ENCODE results near the gene TBCD. TPM values are rescaled to one million over a fixed set of nuclear protein-coding genes. Genes with fewer than 3 reads are reported as not detected.
"Not testable (repeated sequence)": the region's sequence is repeated elsewhere in the genome, so short reads cannot be mapped to it uniquely, and the experiment has no call there.

Gene TBCD
- polyA plus RNA-seq, 1 donor = 54.9 TPM

DNA sequence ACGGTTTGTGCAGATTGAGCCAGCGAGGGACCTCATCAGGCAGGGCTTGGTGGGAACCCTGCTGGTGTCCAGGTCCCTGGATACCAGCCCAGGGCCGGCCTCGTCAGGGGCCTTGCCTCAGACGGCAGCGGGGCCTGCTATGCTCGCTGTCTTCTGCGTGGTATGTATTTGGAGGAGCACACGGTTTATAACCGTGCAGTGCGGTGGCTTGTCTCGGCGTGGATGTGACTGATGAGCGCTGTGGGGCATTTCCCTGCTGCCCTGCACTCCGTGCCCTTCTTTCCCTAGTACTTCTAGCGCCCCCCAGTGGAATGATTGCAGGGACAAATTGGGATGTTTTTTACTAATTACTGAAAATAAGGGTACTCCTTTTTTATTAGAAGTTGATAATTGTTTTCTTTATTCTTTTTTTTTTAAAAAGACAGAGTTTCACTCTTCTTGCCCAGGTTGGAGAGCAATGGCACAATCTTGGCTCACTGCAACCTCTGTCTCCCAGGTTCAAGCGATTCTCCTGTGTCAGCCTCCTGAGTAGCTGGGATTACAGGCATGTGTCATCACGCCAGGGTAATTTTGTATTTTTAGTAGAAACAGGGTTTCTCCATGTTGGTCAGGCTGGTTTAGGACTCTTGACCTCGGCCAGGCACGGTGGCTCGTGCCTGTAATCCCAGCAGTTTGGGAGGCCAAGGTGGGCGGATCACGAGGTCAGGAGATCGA, 15.3 kb downstream of the TBCD start:
- DNase-seq (ENCODE audit: low read depth) = no peak

DNA sequence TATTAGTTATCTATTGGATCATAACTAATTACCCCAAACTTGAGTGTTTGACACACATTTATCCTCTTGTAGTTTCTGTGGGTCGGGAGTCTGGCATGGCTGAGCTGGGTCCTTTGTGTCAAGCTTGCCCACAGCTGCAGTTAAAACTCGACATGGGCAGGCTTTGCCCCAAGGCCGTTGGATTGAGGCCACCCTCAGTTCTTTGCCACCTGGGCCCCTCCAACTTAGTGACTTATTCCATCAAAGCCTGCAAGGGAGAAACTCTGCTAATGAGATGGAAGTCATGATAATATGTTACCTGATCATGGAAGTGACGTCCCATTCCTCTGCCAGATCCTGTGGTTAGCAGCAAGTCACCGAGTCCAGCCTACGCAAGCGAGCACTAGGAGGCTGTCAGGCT, 17.2 kb downstream of the TBCD start:
- no peak for DNase-seq (ENCODE audit: low read depth)

DNA sequence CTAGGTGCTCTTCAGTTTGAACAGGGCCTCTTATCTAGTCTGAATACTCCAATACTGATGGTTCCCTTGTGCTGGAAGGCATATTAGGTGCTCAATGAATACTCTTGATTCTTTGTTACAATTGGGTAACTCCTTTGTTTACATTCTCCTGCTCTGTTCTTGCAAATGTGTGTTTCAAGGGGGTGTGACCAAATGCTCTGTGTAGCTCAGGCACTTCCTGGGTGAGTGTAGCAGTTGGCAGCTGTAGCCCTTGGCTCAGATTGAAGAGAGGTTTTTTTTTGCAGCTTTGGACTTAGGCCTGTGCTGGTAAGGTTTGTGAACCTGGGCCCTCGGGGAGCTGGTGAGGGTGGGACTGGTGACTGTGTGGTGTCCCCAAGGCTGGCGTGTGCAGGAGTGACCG, 20.2 kb downstream of the TBCD start:
- no peak for DNase-seq (ENCODE audit: low read depth)

DNA sequence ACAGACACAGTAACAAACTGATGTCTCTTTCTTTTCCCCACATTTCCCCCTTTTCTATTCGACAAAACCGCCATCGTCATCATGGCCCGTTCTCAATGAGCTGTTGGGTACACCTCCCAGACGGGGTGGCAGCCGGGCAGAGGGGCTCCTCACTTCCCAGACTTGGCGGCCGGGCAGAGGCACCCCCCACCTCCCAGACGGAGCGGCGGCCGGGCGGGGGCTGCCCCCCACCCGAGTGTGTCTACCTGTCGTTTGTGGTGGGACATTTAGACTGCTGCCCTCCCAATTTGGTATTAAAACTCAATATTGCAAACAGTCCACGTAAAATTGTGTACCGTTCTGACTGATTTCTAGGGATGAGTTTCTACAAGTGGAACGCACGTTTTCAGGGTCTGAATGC, 22.6 kb downstream of the TBCD start:
- DNase-seq (ENCODE audit: low read depth) = not testable (repeated sequence)

DNA sequence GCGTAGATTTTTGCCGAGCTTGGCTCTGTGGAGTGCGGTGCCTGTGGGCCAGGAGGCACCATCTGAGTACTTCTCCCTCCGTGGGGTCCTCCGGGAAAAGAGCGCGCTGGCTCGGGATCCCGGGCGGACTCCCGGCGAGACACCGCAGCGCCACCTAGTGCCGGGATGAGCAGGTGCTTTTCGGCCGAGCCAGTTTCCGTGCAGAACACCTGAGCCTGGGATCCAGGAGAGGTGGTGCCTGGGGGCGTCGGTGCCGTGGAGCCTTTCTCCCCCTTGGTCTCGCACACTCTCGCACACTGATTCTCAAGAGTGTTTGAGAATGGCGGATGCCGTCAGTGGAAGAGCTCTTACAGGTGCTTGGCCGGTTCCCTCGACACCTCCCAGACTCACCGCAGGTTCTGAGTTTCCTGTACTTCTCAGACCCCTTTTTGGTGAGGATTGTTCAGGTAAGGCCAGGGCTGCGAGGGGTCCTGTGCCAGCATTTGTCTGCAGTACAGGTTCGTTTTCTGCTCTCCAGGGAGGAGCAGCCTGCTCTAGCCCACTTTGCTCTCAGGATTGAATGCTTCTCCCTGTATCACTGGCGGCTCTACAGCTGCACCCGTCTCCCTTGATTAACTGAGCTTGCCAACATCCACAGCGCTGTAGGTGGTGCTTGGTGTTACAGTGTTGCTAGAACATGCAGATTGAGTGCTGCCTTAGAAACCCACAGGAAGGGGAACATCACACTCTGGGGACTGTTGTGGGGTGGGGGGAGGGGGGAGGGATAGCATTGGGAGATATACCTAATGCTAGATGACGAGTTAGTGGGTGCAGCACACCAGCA, 23.3 kb downstream of the TBCD start:
- DNase-seq (ENCODE audit: low read depth) = no peak

- no peak for DNase-seq (ENCODE audit: low read depth)
Observed at GRCh38 chr17:82776454-82776853, 24.6 kb downstream of the TBCD start.

- DNase-seq (ENCODE audit: low read depth) = not testable (repeated sequence)
Observed at GRCh38 chr17:82777778-82778375, 26.0 kb downstream of the TBCD start.

DNA sequence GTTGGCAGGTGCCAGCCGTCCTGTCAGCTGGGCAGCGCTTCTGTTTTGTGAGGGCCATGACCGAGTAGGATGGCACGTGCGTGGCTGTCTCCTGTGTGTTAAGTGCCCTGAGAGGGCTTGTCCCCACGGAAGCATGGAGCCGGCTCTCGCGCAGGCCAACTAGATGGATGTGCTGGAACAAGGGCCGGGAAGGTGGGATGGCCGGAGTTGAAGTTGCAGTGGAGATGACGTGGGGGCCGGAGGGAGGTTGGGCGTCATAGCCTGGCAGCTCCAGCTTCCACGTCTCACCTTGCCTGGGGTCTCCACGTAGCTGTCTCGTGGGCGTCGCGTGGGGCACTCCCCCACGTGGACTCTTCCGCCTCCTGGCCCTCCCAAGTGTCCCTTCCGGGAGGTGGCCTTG, 27.7 kb downstream of the TBCD start:
- DNase-seq (ENCODE audit: low read depth) = no peak

DNA sequence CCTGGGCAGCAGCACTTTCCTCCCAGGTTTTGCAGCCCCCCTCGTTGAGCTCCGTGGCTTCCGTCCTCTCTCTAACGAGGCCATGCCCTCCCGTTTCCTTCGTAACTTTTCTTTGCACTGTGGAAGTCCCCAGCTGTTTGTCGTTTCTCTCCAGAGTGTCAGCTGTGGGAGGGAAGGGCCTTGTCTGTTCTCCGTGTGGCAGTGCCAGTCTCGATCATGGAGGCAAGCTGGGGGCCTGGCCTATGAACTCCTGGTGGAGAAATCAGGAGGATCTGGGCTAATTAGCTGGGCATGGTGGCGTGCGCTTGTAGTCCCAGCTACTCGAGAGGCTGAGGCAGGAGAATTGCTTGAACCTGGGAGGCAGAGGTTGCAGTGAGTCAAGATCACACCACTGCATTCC, 28.3 kb downstream of the TBCD start:
- no peak for DNase-seq (ENCODE audit: low read depth)

DNA sequence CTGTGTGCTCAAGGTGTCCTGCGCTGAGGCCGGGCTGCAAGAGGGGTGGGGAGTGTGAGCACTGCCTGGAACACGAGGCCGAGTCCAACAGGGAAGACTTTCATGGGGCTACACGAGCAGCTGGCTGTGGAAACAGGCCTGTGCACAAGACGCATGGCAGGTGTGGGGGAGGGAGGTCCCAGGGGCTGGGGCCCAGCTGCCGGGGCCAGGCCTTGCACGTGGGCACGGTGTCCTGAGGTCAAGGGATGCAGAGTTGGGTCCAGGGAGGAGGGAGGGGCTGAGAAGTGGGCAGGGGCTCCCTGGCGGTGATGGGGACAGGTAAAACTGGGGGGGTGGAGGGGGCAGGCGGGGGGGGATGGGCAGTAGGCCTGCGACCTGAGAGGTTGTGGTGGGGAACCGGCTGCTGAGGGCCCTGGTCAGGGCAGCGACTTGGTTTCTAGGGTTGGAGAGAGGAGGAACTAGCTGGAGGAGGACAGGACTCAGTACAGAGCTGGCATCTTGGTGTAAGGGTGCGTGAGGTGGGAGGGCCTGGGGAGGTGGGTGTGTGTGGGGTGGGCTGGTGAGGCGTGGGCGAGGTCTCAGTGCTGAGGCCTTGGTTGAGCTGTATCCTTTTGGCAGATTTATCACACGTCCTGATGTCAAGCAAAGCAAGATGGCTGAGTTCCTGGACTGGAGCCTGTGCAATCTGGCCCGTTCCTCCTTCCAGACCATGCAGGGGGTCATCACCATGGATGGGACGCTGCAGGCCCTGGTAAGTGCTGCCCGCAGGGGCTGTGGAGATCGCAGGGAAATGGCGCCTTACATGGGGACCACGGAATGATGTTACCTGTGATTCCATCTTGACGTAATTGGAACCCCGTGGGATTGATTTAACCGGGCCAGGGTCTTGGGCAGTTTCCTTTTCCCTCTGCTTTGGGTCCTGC, 29.4 kb downstream of the TBCD start:
- no peak for DNase-seq (ENCODE audit: low read depth)

DNA sequence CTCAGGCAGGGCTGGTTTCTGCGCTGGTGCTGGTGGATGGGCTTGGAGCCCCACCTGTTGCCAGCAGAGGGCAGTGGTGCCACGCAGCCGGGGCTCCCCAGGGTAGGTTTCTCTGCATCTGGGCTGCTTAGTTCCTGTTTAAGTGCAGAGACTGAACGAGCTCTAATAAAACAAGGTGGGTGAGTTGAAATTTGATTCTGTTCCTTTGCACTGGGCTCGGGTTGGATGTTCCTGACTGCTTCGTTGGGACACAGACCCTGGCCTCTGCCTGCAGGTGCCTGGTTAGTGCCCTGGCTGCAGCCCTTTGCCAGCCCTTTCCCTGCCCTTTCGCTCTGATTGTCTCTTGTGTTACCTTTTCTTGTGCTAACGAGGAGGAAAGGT, 30.0 kb downstream of the TBCD start:
- peak; percentile 61 for DNase-seq (ENCODE audit: low read depth)

DNA sequence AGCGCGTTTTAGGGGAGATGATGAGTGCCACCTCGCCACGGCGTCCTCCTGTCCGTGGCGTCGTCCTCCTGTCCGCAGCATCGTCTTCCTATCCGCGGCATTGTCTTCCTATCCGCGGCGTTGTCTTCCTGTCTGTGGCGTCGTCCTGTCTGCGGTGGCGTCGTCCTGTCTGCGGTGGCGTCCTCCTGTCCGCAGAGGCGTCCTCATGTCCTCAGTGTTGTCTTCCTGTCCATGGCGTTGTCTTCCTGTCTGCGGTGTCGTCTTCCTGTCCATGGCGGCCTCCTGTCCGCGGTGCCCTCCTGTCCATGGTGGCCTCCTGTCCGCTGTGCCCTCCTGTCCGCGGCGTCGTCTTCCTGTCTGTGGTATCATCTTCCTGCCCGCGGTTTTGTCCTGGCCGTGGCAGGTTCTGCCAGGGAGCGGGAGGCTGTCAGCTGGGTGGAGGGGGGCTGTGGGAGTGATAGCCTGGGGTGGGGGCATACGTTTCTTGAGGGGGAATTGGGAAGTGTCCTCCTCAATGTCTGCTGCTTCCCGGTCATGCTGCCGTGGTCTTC, 30.9 kb downstream of the TBCD start:
- DNase-seq (ENCODE audit: low read depth) = no peak

GRCh38 chr17:82783498-82783897, 31.6 kb downstream of the TBCD start:
- DNase-seq (ENCODE audit: low read depth) = no peak

- not testable (repeated sequence) for DNase-seq (ENCODE audit: low read depth)
Observed at GRCh38 chr17:82785581-82785980, 33.7 kb downstream of the TBCD start.

GRCh38 chr17:82786427-82786826, 34.6 kb downstream of the TBCD start:
- no peak for DNase-seq (ENCODE audit: low read depth)

GRCh38 chr17:82787081-82787848, 35.4 kb downstream of the TBCD start:
- DNase-seq (ENCODE audit: low read depth) = no peak

GRCh38 chr17:82788206-82789001, 36.5 kb downstream of the TBCD start:
- DNase-seq (ENCODE audit: low read depth) = no peak

DNA sequence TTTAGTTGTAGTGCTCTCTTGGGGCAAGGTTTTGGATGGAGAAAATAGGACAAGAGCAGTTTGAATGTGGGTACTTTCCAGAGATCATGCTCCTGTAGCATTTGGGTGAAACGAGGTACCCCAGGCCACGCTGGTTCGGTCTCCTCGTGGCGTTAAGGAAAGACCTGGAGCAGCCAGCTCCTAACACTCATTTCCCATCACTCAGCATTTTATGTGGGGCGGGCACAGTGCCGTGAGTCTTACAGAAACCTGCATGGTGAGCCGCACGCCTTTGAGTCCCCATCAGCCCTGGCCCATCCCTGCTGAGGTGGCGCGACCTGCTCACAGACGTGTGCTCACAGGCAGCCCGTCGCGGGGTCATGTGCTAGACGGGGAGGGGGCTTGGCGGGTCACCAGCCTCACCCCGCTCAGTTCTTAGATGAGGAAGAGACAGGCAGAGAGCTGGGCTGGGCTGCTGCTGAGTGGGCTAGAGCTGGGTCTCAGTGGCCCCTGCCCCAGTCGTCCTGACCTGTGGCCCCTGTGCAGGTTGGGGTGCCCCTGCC, 37.3 kb downstream of the TBCD start:
- DNase-seq (ENCODE audit: low read depth) = no peak

- DNase-seq (ENCODE audit: low read depth) = no peak
Observed at GRCh38 chr17:82789806-82790205, 37.9 kb downstream of the TBCD start.

GRCh38 chr17:82790391-82790790, 38.5 kb downstream of the TBCD start:
- DNase-seq (ENCODE audit: low read depth) = no peak

All from forelimb muscle (tissue), 1 donor.